Right hindlimb (tissue), 1 donor: ENCODE data around the gene TUG1.

Source experiments
- DNase-seq: peaks from one replicate; pipeline ENCODE4 v3.0.0-alpha.2; 2018

Gene TUG1

GRCh38 chr22:31005535-31005934 is 36.5 kb downstream of the TUG1 start:
- DNase-seq, result no peak

GRCh38 chr22:31019191-31019930 is 50.3 kb downstream of the TUG1 start:
- DNase-seq, result no peak

GRCh38 chr22:31020334-31020733 is 51.3 kb downstream of the TUG1 start:
- no peak for DNase-seq

- no peak for DNase-seq
These were observed 53.5 kb downstream of the TUG1 start for GRCh38 chr22:31022516-31022915.
